DMS 273 (cell line): ENCODE measurements around the gene MROH7.
"Not testable (repeated sequence)": the region's sequence is repeated elsewhere in the genome, so short reads cannot be mapped to it uniquely, and the experiment has no call there.

ENCODE experiments used
- DNase-seq: peaks from one replicate; lab custom pipeline; 2025; ENCODE audit not compliant: unreplicated experiment; lab: John Stamatoyannopoulos, UW

Gene MROH7

GRCh38 chr1:54609301-54609921 is 32.2 kb upstream of the MROH7 start:
- DNase-seq, result no peak

- no peak for DNase-seq
These were observed 31.5 kb upstream of the MROH7 start for GRCh38 chr1:54610048-54610447.

GRCh38 chr1:54610601-54611580 is 30.7 kb upstream of the MROH7 start:
- DNase-seq, result no peak

- DNase-seq, result peak; percentile 34
These were observed 30.0 kb upstream of the MROH7 start for GRCh38 chr1:54611621-54612020.

GRCh38 chr1:54614024-54614423 is 27.6 kb upstream of the MROH7 start:
- no peak for DNase-seq

- no peak for DNase-seq
These were observed 27.0 kb upstream of the MROH7 start for GRCh38 chr1:54614563-54614962.

GRCh38 chr1:54615531-54616279 is 25.9 kb upstream of the MROH7 start:
- DNase-seq, result no peak

GRCh38 chr1:54619749-54620148 is 21.8 kb upstream of the MROH7 start:
- peak; percentile 37 for DNase-seq

- no peak for DNase-seq
These were observed 18.2 kb upstream of the MROH7 start, which contains the start of gene FAM151A for GRCh38 chr1:54623216-54624007. Gene FAM151A (minus strand): TSS chr1:54623525. CDS start chr1:54623395, 130 bp downstream.

GRCh38 chr1:54624466-54625464 is 16.8 kb upstream of the MROH7 start:
- no peak for DNase-seq

- DNase-seq, result no peak
These were observed 14.4 kb upstream of the MROH7 start for GRCh38 chr1:54627196-54627595.

GRCh38 chr1:54635804-54636203 is 5.8 kb upstream of the MROH7 start:
- DNase-seq, result not testable (repeated sequence)

GRCh38 chr1:54636461-54637446 is 4.8 kb upstream of the MROH7 start:
- DNase-seq, result not testable (repeated sequence)

- no peak for DNase-seq
These were observed 1.2 kb upstream of the MROH7 start for GRCh38 chr1:54640361-54640760.

GRCh38 chr1:54643736-54644135 is 2.1 kb downstream of the MROH7 start:
- DNase-seq, result no peak

- DNase-seq, result no peak
These were observed 4.5 kb downstream of the MROH7 start for GRCh38 chr1:54645806-54646676.
